ENCODE data around the gene POMT1.
"Not testable (repeated sequence)": the region's sequence is repeated elsewhere in the genome, so short reads cannot be mapped to it uniquely, and the experiment has no call there.

The POMT1 gene

DNA sequence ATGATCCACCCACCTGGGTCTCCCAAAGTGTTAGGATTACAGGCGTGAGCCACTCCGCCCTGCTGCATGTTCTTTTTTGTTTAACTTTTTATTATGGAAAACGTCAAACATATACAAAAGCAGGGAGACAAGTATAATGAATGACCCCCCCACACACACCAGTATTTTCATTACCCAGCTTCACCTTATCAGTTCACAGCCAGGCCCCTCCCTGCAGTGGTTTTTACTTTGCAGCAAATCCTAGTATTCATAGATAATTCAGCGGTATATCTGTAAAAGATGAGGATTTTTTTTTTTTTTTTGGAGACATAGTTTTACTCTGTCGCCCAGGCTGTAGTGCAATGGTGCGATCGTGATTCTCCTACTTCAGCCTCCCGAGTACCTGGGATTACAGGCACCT, 2.3 kb downstream of the POMT1 start:
- no peak for TF ChIP-seq EZH2 (IDR thresholded peaks at IDR 0.05; ENCODE audit: borderline replicate concordance, low read depth, low read length, severe bottlenecking)
- TF ChIP-seq, protein P1, sequence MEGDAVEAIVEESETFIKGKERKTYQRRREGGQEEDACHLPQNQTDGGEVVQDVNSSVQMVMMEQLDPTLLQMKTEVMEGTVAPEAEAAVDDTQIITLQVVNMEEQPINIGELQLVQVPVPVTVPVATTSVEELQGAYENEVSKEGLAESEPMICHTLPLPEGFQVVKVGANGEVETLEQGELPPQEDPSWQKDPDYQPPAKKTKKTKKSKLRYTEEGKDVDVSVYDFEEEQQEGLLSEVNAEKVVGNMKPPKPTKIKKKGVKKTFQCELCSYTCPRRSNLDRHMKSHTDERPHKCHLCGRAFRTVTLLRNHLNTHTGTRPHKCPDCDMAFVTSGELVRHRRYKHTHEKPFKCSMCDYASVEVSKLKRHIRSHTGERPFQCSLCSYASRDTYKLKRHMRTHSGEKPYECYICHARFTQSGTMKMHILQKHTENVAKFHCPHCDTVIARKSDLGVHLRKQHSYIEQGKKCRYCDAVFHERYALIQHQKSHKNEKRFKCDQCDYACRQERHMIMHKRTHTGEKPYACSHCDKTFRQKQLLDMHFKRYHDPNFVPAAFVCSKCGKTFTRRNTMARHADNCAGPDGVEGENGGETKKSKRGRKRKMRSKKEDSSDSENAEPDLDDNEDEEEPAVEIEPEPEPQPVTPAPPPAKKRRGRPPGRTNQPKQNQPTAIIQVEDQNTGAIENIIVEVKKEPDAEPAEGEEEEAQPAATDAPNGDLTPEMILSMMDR (IDR thresholded peaks at IDR 0.05; ENCODE audit: borderline replicate concordance, extremely low read depth, low read length, poor library complexity, severe bottlenecking), result no peak
- no peak overlapping the region for H3K4me2 ChIP-seq (ENCODE audit: insufficient read depth, low read length)
- DNase-seq (no peak), ATAC-seq (ENCODE audit: insufficient read depth, low read depth) (no peak)
- no peaks in the 10 kb centered on the region for H3K27me3 ChIP-seq (ENCODE audit: insufficient read depth, low read length, poor library complexity)
- H3K9ac ChIP-seq (ENCODE audit: low read depth, low read length), result no peak overlapping the region
- H3K36me3 ChIP-seq (ENCODE audit: insufficient read depth, low read length), result peaks cover 19% of the 10 kb centered on the region
- peaks cover 24% of the 10 kb centered on the region for H3K79me2 ChIP-seq (ENCODE audit: insufficient read depth, low read length)
- no peak overlapping the region for H3K4me3 ChIP-seq (ENCODE audit: low read depth in 1 of 2, low read length in 2 of 2)
- no peaks in the 10 kb centered on the region for H3K9me3 ChIP-seq (ENCODE audit: insufficient read depth, low read length, severe bottlenecking)
- H4K20me1 ChIP-seq (ENCODE audit: insufficient read depth, low read length), result no peaks in the 10 kb centered on the region
- peaks cover 40% of the 10 kb centered on the region for H3K4me1 ChIP-seq (ENCODE audit: insufficient read depth, low read length)
- H3K27ac ChIP-seq (ENCODE audit: low read length), result no peak overlapping the region
- no peak overlapping the region for H2AFZ ChIP-seq (ENCODE audit: low read depth, low read length)

DNA sequence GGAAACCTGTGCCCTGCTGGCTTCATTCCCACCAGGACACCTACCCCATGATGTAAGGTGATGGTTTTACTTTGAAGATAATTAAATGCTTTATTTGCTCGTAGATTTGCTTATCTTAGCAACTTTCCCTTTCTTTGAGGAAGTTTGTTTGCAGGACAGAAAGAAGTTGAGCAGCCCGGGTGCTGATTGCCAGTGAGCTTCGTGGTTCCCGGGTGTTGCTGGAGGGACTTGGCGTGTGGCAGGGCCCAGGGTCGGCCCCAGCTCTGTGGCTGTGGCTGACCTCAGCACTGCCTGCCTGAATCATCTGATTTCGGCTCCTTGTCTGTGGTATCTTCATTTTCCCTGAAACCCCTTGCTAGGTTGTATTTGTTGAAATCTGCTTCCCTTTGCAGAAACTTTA, 8.7 kb downstream of the POMT1 start:
- DNase-seq (no peak), ATAC-seq (ENCODE audit: insufficient read depth, low read depth) (no peak)
- Histone ChIP-seq H3K27ac (ENCODE audit: low read length) (no peak overlapping the region), H3K79me2 (ENCODE audit: insufficient read depth, low read length) (no peaks in the 10 kb centered on the region), H3K36me3 (ENCODE audit: insufficient read depth, low read length) (peaks cover 68% of the 10 kb centered on the region), H3K4me2 (ENCODE audit: insufficient read depth, low read length) (no peak overlapping the region), H3K4me1 (ENCODE audit: insufficient read depth, low read length) (no peaks in the 10 kb centered on the region), H3K9me3 (ENCODE audit: insufficient read depth, low read length, severe bottlenecking) (no peaks in the 10 kb centered on the region), H3K27me3 (ENCODE audit: insufficient read depth, low read length, poor library complexity) (no peaks in the 10 kb centered on the region), H2AFZ (ENCODE audit: low read depth, low read length) (no peak overlapping the region), H3K9ac (ENCODE audit: low read depth, low read length) (no peak overlapping the region), H4K20me1 (ENCODE audit: insufficient read depth, low read length) (no peaks in the 10 kb centered on the region), H3K4me3 (ENCODE audit: low read depth in 1 of 2, low read length in 2 of 2) (no peak overlapping the region)
- TF ChIP-seq EZH2 (IDR thresholded peaks at IDR 0.05; ENCODE audit: borderline replicate concordance, low read depth, low read length, severe bottlenecking), result no peak

DNA sequence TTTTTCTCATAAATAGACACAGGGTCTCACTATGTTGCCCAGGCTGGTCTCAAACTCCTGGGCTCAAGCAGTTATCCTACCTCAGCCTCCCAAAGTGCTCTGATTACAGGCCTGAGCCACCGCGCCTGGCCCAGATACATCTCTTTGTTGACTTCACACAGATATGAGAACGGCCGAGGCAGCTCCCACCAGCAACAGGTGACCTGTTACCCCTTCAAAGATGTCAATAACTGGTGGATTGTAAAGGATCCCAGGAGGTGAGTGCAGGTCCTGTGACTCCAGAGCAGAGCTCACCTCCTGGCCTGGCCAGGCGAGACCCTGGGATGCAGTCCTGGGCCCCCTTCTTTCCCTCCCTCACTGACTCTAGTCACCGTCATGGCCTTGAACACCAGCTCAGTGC, 9.2 kb downstream of the POMT1 start:
- Histone ChIP-seq H3K27ac (ENCODE audit: low read length) (no peak overlapping the region), H3K4me1 (ENCODE audit: insufficient read depth, low read length) (no peaks in the 10 kb centered on the region), H4K20me1 (ENCODE audit: insufficient read depth, low read length) (no peaks in the 10 kb centered on the region), H3K4me2 (ENCODE audit: insufficient read depth, low read length) (no peak overlapping the region), H3K36me3 (ENCODE audit: insufficient read depth, low read length) (peaks cover 73% of the 10 kb centered on the region), H3K4me3 (ENCODE audit: low read depth in 1 of 2, low read length in 2 of 2) (no peak overlapping the region), H3K79me2 (ENCODE audit: insufficient read depth, low read length) (no peaks in the 10 kb centered on the region), H3K27me3 (ENCODE audit: insufficient read depth, low read length, poor library complexity) (no peaks in the 10 kb centered on the region), H3K9me3 (ENCODE audit: insufficient read depth, low read length, severe bottlenecking) (no peaks in the 10 kb centered on the region), H2AFZ (ENCODE audit: low read depth, low read length) (no peak overlapping the region), H3K9ac (ENCODE audit: low read depth, low read length) (no peak overlapping the region)
- ATAC-seq (ENCODE audit: insufficient read depth, low read depth), result no peak
- TF ChIP-seq EZH2 (IDR thresholded peaks at IDR 0.05; ENCODE audit: borderline replicate concordance, low read depth, low read length, severe bottlenecking), result no peak
- TF ChIP-seq, protein P1 (IDR thresholded peaks at IDR 0.05; ENCODE audit: borderline replicate concordance, extremely low read depth, low read length, poor library complexity, severe bottlenecking), result no peak
- no peak for DNase-seq

DNA sequence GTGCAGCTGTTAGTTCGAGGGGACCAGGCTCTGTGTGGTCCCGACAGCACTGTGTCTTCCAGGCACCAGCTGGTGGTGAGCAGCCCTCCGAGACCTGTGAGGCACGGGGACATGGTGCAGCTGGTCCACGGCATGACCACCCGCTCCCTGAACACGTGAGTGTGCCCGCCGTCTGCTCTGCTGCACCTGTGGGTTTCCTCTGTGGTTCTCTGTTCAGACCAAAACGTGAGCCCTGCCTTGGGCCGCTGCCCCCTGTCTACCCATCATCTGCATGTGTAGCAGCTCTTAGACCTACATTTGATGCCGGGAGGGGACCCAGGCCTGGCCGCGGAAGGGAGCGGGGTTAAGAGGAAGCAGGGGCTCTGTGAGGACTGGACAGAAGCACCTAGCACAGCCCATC, 10.5 kb downstream of the POMT1 start:
- Histone ChIP-seq H3K4me2 (ENCODE audit: insufficient read depth, low read length) (no peak overlapping the region), H2AFZ (ENCODE audit: low read depth, low read length) (no peak overlapping the region), H3K36me3 (ENCODE audit: insufficient read depth, low read length) (peaks cover 75% of the 10 kb centered on the region), H3K9me3 (ENCODE audit: insufficient read depth, low read length, severe bottlenecking) (no peaks in the 10 kb centered on the region), H3K9ac (ENCODE audit: low read depth, low read length) (no peak overlapping the region), H3K27me3 (ENCODE audit: insufficient read depth, low read length, poor library complexity) (no peaks in the 10 kb centered on the region), H3K4me1 (ENCODE audit: insufficient read depth, low read length) (no peaks in the 10 kb centered on the region), H3K79me2 (ENCODE audit: insufficient read depth, low read length) (no peaks in the 10 kb centered on the region), H4K20me1 (ENCODE audit: insufficient read depth, low read length) (no peaks in the 10 kb centered on the region), H3K27ac (ENCODE audit: low read length) (no peak overlapping the region), H3K4me3 (ENCODE audit: low read depth in 1 of 2, low read length in 2 of 2) (no peak overlapping the region)
- no peak for DNase-seq
- TF ChIP-seq, protein P1 (IDR thresholded peaks at IDR 0.05; ENCODE audit: borderline replicate concordance, extremely low read depth, low read length, poor library complexity, severe bottlenecking), result no peak
- no peak for TF ChIP-seq EZH2 (IDR thresholded peaks at IDR 0.05; ENCODE audit: borderline replicate concordance, low read depth, low read length, severe bottlenecking)
- ATAC-seq (ENCODE audit: insufficient read depth, low read depth), result no peak

DNA sequence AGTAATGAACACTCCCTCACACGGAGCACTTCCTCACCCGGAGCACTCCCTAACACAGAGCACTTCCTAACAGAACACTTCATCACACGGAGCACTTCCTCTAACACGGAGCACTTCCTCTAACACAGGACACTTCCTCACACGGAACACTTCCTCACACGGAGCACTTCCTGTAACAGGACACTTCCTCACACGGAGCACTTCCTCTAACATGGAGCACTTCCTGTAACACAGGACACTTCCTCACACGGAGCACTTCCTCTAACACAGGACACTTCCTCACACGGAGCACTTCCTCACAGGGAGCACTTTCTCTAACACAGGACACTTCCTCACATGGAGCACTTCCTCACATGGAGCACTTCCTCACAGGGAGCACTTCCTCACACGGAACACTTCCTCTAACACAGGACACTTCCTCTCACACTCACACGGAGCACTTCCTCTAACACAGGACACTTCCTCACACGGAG, 12.9 kb downstream of the POMT1 start:
- not testable (repeated sequence) for H3K27me3 ChIP-seq (ENCODE audit: insufficient read depth, low read length, poor library complexity); H2AFZ ChIP-seq (ENCODE audit: low read depth, low read length); H4K20me1 ChIP-seq (ENCODE audit: insufficient read depth, low read length); H3K9me3 ChIP-seq (ENCODE audit: insufficient read depth, low read length, severe bottlenecking); H3K4me2 ChIP-seq (ENCODE audit: insufficient read depth, low read length); ATAC-seq (ENCODE audit: insufficient read depth, low read depth); H3K79me2 ChIP-seq (ENCODE audit: insufficient read depth, low read length); H3K4me1 ChIP-seq (ENCODE audit: insufficient read depth, low read length); H3K9ac ChIP-seq (ENCODE audit: low read depth, low read length); DNase-seq; H3K27ac ChIP-seq (ENCODE audit: low read length); H3K4me3 ChIP-seq (ENCODE audit: low read depth in 1 of 2, low read length in 2 of 2)
- H3K36me3 ChIP-seq (ENCODE audit: insufficient read depth, low read length), result peaks cover 87% of the 10 kb centered on the region
